Measurements from ENCODE around the gene PDXK. TPM values are rescaled to one million over a fixed set of nuclear protein-coding genes. Genes with fewer than 3 reads are reported as not detected.

Gene PDXK
- total and polyA plus RNA-seq, 9 of the 15 experiments (the other 6 are each of a cell fraction or from before 2014, with no cell fraction given), result 5.6 to 162 (median 76.5) TPM

GRCh38 chr21:43805275-43805800 lies 86.4 kb downstream of the PDXK start (continued):
- TF ChIP-seq ATF6 (CRISPR knock-in tag; IDR thresholded peaks at IDR 0.05) (no peak), ZNF121 (CRISPR knock-in tag; conservative IDR thresholded peaks at IDR 0.05) (no peak), ZNF79 (CRISPR knock-in tag; IDR thresholded peaks at IDR 0.05; ENCODE audit: low read depth) (no peak), ATF1 (CRISPR knock-in tag; IDR thresholded peaks at IDR 0.05) (no peak), ATF1 (tag; IDR thresholded peaks at IDR 0.05) (no peak), TRIM24 (IDR thresholded peaks at IDR 0.05) (0 out of 4 replicates have a peak, but pooled peaks of 1 of the 2 experiments have one; percentile 33), JUND (IDR thresholded peaks at IDR 0.05; ENCODE audit: borderline replicate concordance, low read depth, low read length) (no peak), JUND (tag; IDR thresholded peaks at IDR 0.05; ENCODE audit: borderline replicate concordance, low read depth, low read length) (0 out of 3 replicates have a peak, but pooled peaks have one; percentile 20), SOX6 (IDR thresholded peaks at IDR 0.05) (no peak), CEBPB (tag; IDR thresholded peaks at IDR 0.05) (peak; percentile 92), ZBTB33 (CRISPR knock-in tag; IDR thresholded peaks at IDR 0.05) (peak; percentile 31; the same call in 1 of the 2 replicates), ZNF197 (CRISPR knock-in tag; IDR thresholded peaks at IDR 0.05; ENCODE audit: low read depth) (no peak), ZNF717 (CRISPR knock-in tag; IDR thresholded peaks at IDR 0.05) (no peak), PATZ1 (CRISPR knock-in tag; IDR thresholded peaks at IDR 0.05; ENCODE audit: borderline replicate concordance) (no peak), FOXP1 (CRISPR knock-in tag; IDR thresholded peaks at IDR 0.05) (no peak), NELFE (IDR thresholded peaks at IDR 0.05; ENCODE audit: insufficient read depth, insufficient read length) (no peak), ARID1B (IDR thresholded peaks at IDR 0.05) (peak; percentile 19; the same call in 1 of the 2 replicates), MEIS2 (IDR thresholded peaks at IDR 0.05; ENCODE audit: partially characterized antibody) (no peak), TAF7 (tag; IDR thresholded peaks at IDR 0.05) (no peak), PRDM10 (IDR thresholded peaks at IDR 0.05; ENCODE audit: partially characterized antibody) (peak; percentile 2), ZNF316 (IDR thresholded peaks at IDR 0.05) (peak; percentile 80)

All from K562 (cell line).